Breast epithelium (tissue), 3 donors: ENCODE results near the gene NPY1R.

Experiments
- CTCF ChIP-seq, 3 donors: fragments of 450-650 bp; IDR thresholded peaks; one replicate each; pipeline ENCODE4 v1.5.1; 2016 to 2017; ENCODE audit warnings: antibody characterized with exemption in 3 of 3, mild to moderate bottlenecking in 3 of 3, moderate library complexity in 3 of 3
- POLR2A ChIP-seq: fragments of 450-650 bp; IDR thresholded peaks from one replicate; pipeline ENCODE4 v1.6.1; 2016; ENCODE audit warnings: antibody characterized with exemption, mild to moderate bottlenecking, moderate library complexity
- POLR2AphosphoS5 ChIP-seq, 3 donors: sonication (generic); formaldehyde crosslinking; IDR thresholded peaks; one replicate each; pipeline ENCODE4 v1.6.1; 2017; ENCODE audit warnings: antibody characterized with exemption in 3 of 3

- TF ChIP-seq CTCF (IDR thresholded peaks at IDR 0.05) (no peak), POLR2AphosphoS5 (IDR thresholded peaks at IDR 0.05) (no peak), POLR2A (no peak)
These were observed 3.0 kb upstream of the NPY1R start for GRCh38 chr4:163335384-163335783.
